ENCODE results near the gene LOXL3. TPM values are rescaled to one million over a fixed set of nuclear protein-coding genes. Genes with fewer than 3 reads are reported as not detected.

The LOXL3 gene
- total and polyA plus RNA-seq, 9 donors = 6.1 to 10.8 (median 7.1) TPM

DNA sequence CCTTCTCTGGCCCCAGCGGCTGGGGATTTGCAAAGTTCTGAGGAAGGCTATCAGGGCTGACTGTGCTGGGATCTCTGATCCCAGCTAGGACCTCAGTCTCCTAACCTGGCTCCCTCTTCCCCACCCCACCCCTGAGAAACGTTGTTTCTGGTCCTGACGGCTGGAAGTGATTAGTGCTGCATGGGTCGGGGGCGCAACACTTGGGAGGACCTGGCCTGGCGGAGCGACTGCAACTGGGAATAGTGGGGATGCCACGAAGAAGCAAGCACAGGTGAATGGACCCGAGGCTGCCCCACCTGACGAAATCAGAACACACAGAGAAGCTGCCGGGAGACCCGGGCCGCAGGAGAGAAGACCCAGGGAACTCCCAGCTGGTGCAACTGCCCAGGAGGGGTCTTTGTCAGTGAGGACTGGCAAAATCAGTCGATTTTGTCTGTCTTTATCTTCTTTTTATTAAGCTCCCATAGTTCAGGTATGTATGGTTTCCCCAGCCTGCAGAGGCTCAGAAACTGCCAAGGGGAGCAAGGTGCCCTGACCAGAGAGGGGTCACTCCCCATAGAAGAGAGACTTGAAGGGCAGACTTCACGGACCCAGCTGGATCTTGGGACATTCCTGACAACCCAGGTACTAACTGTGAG is 53.7 kb downstream of the LOXL3 start:
- Histone ChIP-seq H3K4me1 (ENCODE audit: control insufficient read depth, insufficient read depth, low read length) (peaks cover 60% of the 10 kb centered on the region), H3K27me3 (ENCODE audit: control insufficient read depth, insufficient read depth, low read length) (peaks cover 85% of the 10 kb centered on the region), H3K9me3 (replicated peaks; ENCODE audit: control insufficient read depth, low read depth, low read length) (no peaks in the 10 kb centered on the region), H3K36me3 (ENCODE audit: control insufficient read depth, insufficient read depth, low read length) (peaks cover 6% of the 10 kb centered on the region), H3K27ac (ENCODE audit: low read length) (no peak overlapping the region), H3K4me3 (ENCODE audit: low read length) (peak overlapping the region; percentile 42)
- no peak for DNase-seq
- WGBS (ENCODE audit: insufficient coverage) = 20% methylated on average over 9 of the region's 15 CpGs

- peaks cover 81% of the 10 kb centered on the region for H3K27me3 ChIP-seq (ENCODE audit: control insufficient read depth, insufficient read depth, low read length)
- peaks cover 5% of the 10 kb centered on the region for H3K36me3 ChIP-seq (ENCODE audit: control insufficient read depth, insufficient read depth, low read length)
- peak within 1 kb of the TSS; percentile 42 for H3K4me3 ChIP-seq (ENCODE audit: low read length)
- no peaks in the 10 kb centered on the region for H3K9me3 ChIP-seq (replicated peaks; ENCODE audit: control insufficient read depth, low read depth, low read length)
- H3K27ac ChIP-seq (ENCODE audit: low read length) = no peak within 1 kb of the TSS
- WGBS (ENCODE audit: insufficient coverage) = under 1% methylated on average over 64 of the region's 65 CpGs
- H3K4me1 ChIP-seq (ENCODE audit: control insufficient read depth, insufficient read depth, low read length) = peaks cover 58% of the 10 kb centered on the region
- peak; percentile 58 for DNase-seq
Observed at GRCh38 chr2:74499267-74499939, 54.3 kb downstream of the LOXL3 start, which contains the start of gene LBX2. Gene LBX2, minus strand, starts transcription at chr2:74499603. Its CDS starts 66 bp downstream, at chr2:74499537.

- Histone ChIP-seq H3K4me1 (ENCODE audit: control insufficient read depth, insufficient read depth, low read length) (peaks cover 51% of the 10 kb centered on the region), H3K36me3 (ENCODE audit: control insufficient read depth, insufficient read depth, low read length) (peaks cover 12% of the 10 kb centered on the region), H3K9me3 (replicated peaks; ENCODE audit: control insufficient read depth, low read depth, low read length) (no peaks in the 10 kb centered on the region), H3K27me3 (ENCODE audit: control insufficient read depth, insufficient read depth, low read length) (peaks cover 73% of the 10 kb centered on the region), H3K4me3 (ENCODE audit: low read length) (peak overlapping the region; percentile 42), H3K27ac (ENCODE audit: low read length) (no peak overlapping the region)
- peak; percentile 25 for DNase-seq
- under 1% methylated on average over 37 of the region's 41 CpGs for WGBS (ENCODE audit: insufficient coverage)
Observed at GRCh38 chr2:74498500-74499266, 55.1 kb downstream of the LOXL3 start.

GRCh38 chr2:74497777-74498499 is 55.8 kb downstream of the LOXL3 start:
- H3K27me3 ChIP-seq (ENCODE audit: control insufficient read depth, insufficient read depth, low read length) = peaks cover 66% of the 10 kb centered on the region
- DNase-seq = peak; percentile 19
- WGBS (ENCODE audit: insufficient coverage) = 2% methylated on average over 60 of the region's 61 CpGs
- H3K27ac ChIP-seq (ENCODE audit: low read length) = no peak overlapping the region
- peak overlapping the region; percentile 42 for H3K4me3 ChIP-seq (ENCODE audit: low read length)
- no peaks in the 10 kb centered on the region for H3K9me3 ChIP-seq (replicated peaks; ENCODE audit: control insufficient read depth, low read depth, low read length)
- H3K36me3 ChIP-seq (ENCODE audit: control insufficient read depth, insufficient read depth, low read length) = peaks cover 19% of the 10 kb centered on the region
- H3K4me1 ChIP-seq (ENCODE audit: control insufficient read depth, insufficient read depth, low read length) = peaks cover 44% of the 10 kb centered on the region

GRCh38 chr2:74496997-74497776 is 56.6 kb downstream of the LOXL3 start:
- peak; percentile 19 for DNase-seq
- Histone ChIP-seq H3K9me3 (replicated peaks; ENCODE audit: control insufficient read depth, low read depth, low read length) (no peaks in the 10 kb centered on the region), H3K4me1 (ENCODE audit: control insufficient read depth, insufficient read depth, low read length) (peaks cover 36% of the 10 kb centered on the region), H3K27me3 (ENCODE audit: control insufficient read depth, insufficient read depth, low read length) (peaks cover 58% of the 10 kb centered on the region), H3K4me3 (ENCODE audit: low read length) (peak overlapping the region; percentile 42), H3K27ac (ENCODE audit: low read length) (no peak overlapping the region), H3K36me3 (ENCODE audit: control insufficient read depth, insufficient read depth, low read length) (peaks cover 27% of the 10 kb centered on the region)
- WGBS (ENCODE audit: insufficient coverage) = 19% methylated on average over 13 of the region's 19 CpGs

- DNase-seq = no peak
- Histone ChIP-seq H3K4me3 (ENCODE audit: low read length) (no peak overlapping the region), H3K27me3 (ENCODE audit: control insufficient read depth, insufficient read depth, low read length) (peaks cover 41% of the 10 kb centered on the region), H3K27ac (ENCODE audit: low read length) (no peak overlapping the region), H3K9me3 (replicated peaks; ENCODE audit: control insufficient read depth, low read depth, low read length) (no peaks in the 10 kb centered on the region), H3K4me1 (ENCODE audit: control insufficient read depth, insufficient read depth, low read length) (peaks cover 33% of the 10 kb centered on the region), H3K36me3 (ENCODE audit: control insufficient read depth, insufficient read depth, low read length) (peaks cover 44% of the 10 kb centered on the region)
- WGBS (ENCODE audit: insufficient coverage) = 100% methylated on average over 1 of the region's 1 CpG
Observed at GRCh38 chr2:74495440-74495839, 58.3 kb downstream of the LOXL3 start.

- WGBS (ENCODE audit: insufficient coverage) = 100% methylated on average over 2 of the region's 3 CpGs
- Histone ChIP-seq H3K27ac (ENCODE audit: low read length) (no peak overlapping the region), H3K27me3 (ENCODE audit: control insufficient read depth, insufficient read depth, low read length) (peaks cover 22% of the 10 kb centered on the region), H3K36me3 (ENCODE audit: control insufficient read depth, insufficient read depth, low read length) (peaks cover 61% of the 10 kb centered on the region), H3K4me1 (ENCODE audit: control insufficient read depth, insufficient read depth, low read length) (peaks cover 14% of the 10 kb centered on the region), H3K9me3 (replicated peaks; ENCODE audit: control insufficient read depth, low read depth, low read length) (no peaks in the 10 kb centered on the region), H3K4me3 (ENCODE audit: low read length) (no peak overlapping the region)
- DNase-seq = no peak
Observed at GRCh38 chr2:74493546-74493945, 60.2 kb downstream of the LOXL3 start.

GRCh38 chr2:74491648-74492544 is 61.8 kb downstream of the LOXL3 start:
- Histone ChIP-seq H3K9me3 (replicated peaks; ENCODE audit: control insufficient read depth, low read depth, low read length) (no peaks in the 10 kb centered on the region), H3K4me3 (ENCODE audit: low read length) (no peak overlapping the region), H3K36me3 (ENCODE audit: control insufficient read depth, insufficient read depth, low read length) (peaks cover 65% of the 10 kb centered on the region), H3K27ac (ENCODE audit: low read length) (no peak overlapping the region), H3K4me1 (ENCODE audit: control insufficient read depth, insufficient read depth, low read length) (no peaks in the 10 kb centered on the region), H3K27me3 (ENCODE audit: control insufficient read depth, insufficient read depth, low read length) (peaks cover 5% of the 10 kb centered on the region)
- DNase-seq = no peak
- 94% methylated on average over 11 of the region's 12 CpGs for WGBS (ENCODE audit: insufficient coverage)
